Tibial artery (tissue), 4 donors: ENCODE measurements around the gene CDH6.

Experiments used
- DNase-seq, 2 donors: peaks; one replicate each; pipeline ENCODE4 v3.0.0-alpha.2; 2019
- H3K27ac ChIP-seq, 2 donors: fragments of 200-600 bp; sonication (generic) in 1 of 2; 1 replicate in 1 of 2; 2 replicates in 1 of 2; pipeline ENCODE4 v1.5.1; 2018 to 2019; ENCODE audit warnings: mild to moderate bottlenecking in 1 of 2
- H3K27me3 ChIP-seq, 2 donors: fragments of 200-600 bp; sonication (generic) in 1 of 2; one replicate each; pipeline versions ENCODE4 v1.5.1 to v1.6.0; 2016 to 2019
- H3K36me3 ChIP-seq, 3 donors: fragments of 200-600 bp; sonication (generic) in 2 of 3; one replicate each; pipeline ENCODE4 v1.5.1; 2016 to 2019; ENCODE audit warnings: mild to moderate bottlenecking in 2 of 3
- H3K4me1 ChIP-seq, 4 donors: fragments of 200-600 bp; sonication (generic) in 2 of 4; 1 replicate in 3 of 4; 2 replicates in 1 of 4; pipeline ENCODE4 v1.5.1; 2016 to 2019
- H3K4me3 ChIP-seq, 2 donors: fragments of 200-600 bp; sonication (generic) in 1 of 2; 1 replicate in 1 of 2; 2 replicates in 1 of 2; pipeline ENCODE4 v1.5.1; 2018 to 2019; ENCODE audit warnings: mild to moderate bottlenecking in 2 of 2
- H3K9me3 ChIP-seq, 3 donors: fragments of 200-600 bp; sonication (generic) in 1 of 3; one replicate each; pipeline ENCODE4 v1.5.1; 2016 to 2019
- CTCF ChIP-seq, 2 experiments: fragments of 200-600 bp in 1 of 2; fragments of 450-650 bp in 1 of 2; IDR thresholded peaks; one replicate each; pipeline ENCODE4 v1.5.1; 2017 to 2019; ENCODE audit warnings: antibody characterized with exemption in 2 of 2, mild to moderate bottlenecking in 1 of 2, moderate library complexity in 1 of 2
- intact Hi-C: fragments of 100-400 bp; cut with DNase I; formaldehyde crosslinking; loops from one replicate; pipeline ENCODE4 v1.15.0; 2023; ENCODE audit warnings: low total_unique reads

The CDH6 gene

DNA sequence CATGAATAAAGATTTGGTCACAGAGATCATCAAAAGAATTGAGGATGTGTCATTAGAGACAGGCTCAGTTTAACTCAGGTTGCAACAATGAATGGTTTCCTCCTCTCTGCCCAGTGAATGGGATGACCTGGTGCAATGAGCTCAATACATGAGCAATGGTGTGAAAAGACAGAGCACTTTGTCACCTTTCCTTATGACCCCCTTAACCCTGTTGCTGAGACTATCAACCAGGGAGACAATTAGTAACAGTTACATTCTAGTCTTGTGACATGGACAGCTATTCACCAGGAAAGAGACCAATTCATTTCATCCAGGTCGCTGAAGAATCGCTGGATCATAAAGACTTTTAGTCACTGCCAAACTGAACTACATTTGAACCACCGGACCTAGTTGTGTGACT is 19.9 kb upstream of the CDH6 start:
- H3K27ac ChIP-seq: no peak overlapping the region
- no peak for TF ChIP-seq CTCF (IDR thresholded peaks at IDR 0.05)
- no peak for DNase-seq

GRCh38 chr5:31181376-31181987 is 12.0 kb upstream of the CDH6 start:
- Histone ChIP-seq H3K27ac (no peak overlapping the region), H3K27me3 (no peaks in the 10 kb centered on the region), H3K4me3 (no peak overlapping the region), H3K36me3 (no peaks in the 10 kb centered on the region), H3K9me3 (no peaks in the 10 kb centered on the region), H3K4me1 (no peaks in the 10 kb centered on the region)
- intact Hi-C loops: no loop called here
- DNase-seq: no peak
- no peak for TF ChIP-seq CTCF (IDR thresholded peaks at IDR 0.05)

More for the DNA sequence above, 19.9 kb upstream of the CDH6 start:
- no peaks in the 10 kb centered on the region for H3K36me3 ChIP-seq
- no peak overlapping the region for H3K4me3 ChIP-seq
- H3K4me1 ChIP-seq: no peaks in the 10 kb centered on the region
- no peaks in the 10 kb centered on the region for H3K9me3 ChIP-seq
- H3K27me3 ChIP-seq: no peaks in the 10 kb centered on the region
- intact Hi-C loops: no loop called here

DNA sequence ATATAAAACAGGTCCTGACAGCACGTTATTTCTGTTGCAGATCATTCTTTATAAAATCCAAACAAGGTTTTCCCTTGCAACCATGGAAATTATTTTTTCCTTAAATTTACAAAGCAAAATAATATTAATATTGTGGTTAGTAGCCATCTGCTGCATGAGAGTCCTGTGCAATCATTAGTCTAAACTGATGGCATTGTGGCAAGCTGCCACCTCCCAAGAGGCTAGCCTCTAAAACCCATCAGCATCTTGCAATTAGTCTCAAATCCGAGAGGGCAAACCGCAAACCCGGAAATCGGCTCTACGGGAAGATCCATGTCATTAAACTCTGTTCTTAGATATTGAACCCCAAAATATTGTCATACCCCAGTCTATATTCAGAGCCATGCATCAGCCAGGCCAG is 11.3 kb upstream of the CDH6 start:
- H3K27ac ChIP-seq: no peak overlapping the region
- H3K27me3 ChIP-seq: no peaks in the 10 kb centered on the region
- no peaks in the 10 kb centered on the region for H3K9me3 ChIP-seq
- H3K36me3 ChIP-seq: no peaks in the 10 kb centered on the region
- H3K4me1 ChIP-seq: no peaks in the 10 kb centered on the region
- intact Hi-C loops: no loop called here
- DNase-seq: no peak
- TF ChIP-seq CTCF (IDR thresholded peaks at IDR 0.05): no peak
- H3K4me3 ChIP-seq: no peak overlapping the region

- no peaks in the 10 kb centered on the region for H3K4me1 ChIP-seq
- H3K9me3 ChIP-seq: no peaks in the 10 kb centered on the region
- no peaks in the 10 kb centered on the region for H3K36me3 ChIP-seq
- no peak overlapping the region for H3K27ac ChIP-seq
- H3K4me3 ChIP-seq: no peak overlapping the region
- no peak for DNase-seq
- intact Hi-C loops: no loop called here
- H3K27me3 ChIP-seq: no peaks in the 10 kb centered on the region
- no peak for TF ChIP-seq CTCF (IDR thresholded peaks at IDR 0.05)
Measured at GRCh38 chr5:31185951-31186350, 7.5 kb upstream of the CDH6 start.

- Histone ChIP-seq H3K9me3 (no peaks in the 10 kb centered on the region), H3K27ac (no peak overlapping the region), H3K4me3 (no peak overlapping the region), H3K27me3 (no peaks in the 10 kb centered on the region), H3K36me3 (no peaks in the 10 kb centered on the region), H3K4me1 (no peaks in the 10 kb centered on the region)
- intact Hi-C loops: no loop called here
- peak; percentile 70 to 72 for TF ChIP-seq CTCF (IDR thresholded peaks at IDR 0.05)
- DNase-seq: no peak
Measured at GRCh38 chr5:31186672-31187267, 6.7 kb upstream of the CDH6 start.
